Measurements from ENCODE around the gene NOL4.

NOL4 gene

GRCh38 chr18:34189656-34190435 lies 34.9 kb downstream of the NOL4 start:
- DNase-seq: no peak
